ENCODE data around the gene FBLN2. TPM values are rescaled to one million over a fixed set of nuclear protein-coding genes. Genes with fewer than 3 reads are reported as not detected.

FBLN2 gene
- total RNA-seq, 1 experiment from 2014 or later: 0.11 TPM

- no peaks in the 10 kb centered on the region for H3K36me3 ChIP-seq (ENCODE audit: low read depth, low read length)
- TF ChIP-seq, protein P1, sequence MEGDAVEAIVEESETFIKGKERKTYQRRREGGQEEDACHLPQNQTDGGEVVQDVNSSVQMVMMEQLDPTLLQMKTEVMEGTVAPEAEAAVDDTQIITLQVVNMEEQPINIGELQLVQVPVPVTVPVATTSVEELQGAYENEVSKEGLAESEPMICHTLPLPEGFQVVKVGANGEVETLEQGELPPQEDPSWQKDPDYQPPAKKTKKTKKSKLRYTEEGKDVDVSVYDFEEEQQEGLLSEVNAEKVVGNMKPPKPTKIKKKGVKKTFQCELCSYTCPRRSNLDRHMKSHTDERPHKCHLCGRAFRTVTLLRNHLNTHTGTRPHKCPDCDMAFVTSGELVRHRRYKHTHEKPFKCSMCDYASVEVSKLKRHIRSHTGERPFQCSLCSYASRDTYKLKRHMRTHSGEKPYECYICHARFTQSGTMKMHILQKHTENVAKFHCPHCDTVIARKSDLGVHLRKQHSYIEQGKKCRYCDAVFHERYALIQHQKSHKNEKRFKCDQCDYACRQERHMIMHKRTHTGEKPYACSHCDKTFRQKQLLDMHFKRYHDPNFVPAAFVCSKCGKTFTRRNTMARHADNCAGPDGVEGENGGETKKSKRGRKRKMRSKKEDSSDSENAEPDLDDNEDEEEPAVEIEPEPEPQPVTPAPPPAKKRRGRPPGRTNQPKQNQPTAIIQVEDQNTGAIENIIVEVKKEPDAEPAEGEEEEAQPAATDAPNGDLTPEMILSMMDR (conservative IDR thresholded peaks at IDR 0.05; ENCODE audit: low read depth, low read length): no peak
- TF ChIP-seq EZH2phosphoT487 (IDR thresholded peaks at IDR 0.05; ENCODE audit: borderline replicate concordance, low read length) (no peak), EZH2 (IDR thresholded peaks at IDR 0.05; ENCODE audit: low read length, unreplicated experiment) (no peak)
- no peaks in the 10 kb centered on the region for H3K9me2 ChIP-seq (replicated peaks; ENCODE audit: low read length)
- H3K4me3 ChIP-seq (ENCODE audit: low read length): no peak overlapping the region
- no peaks in the 10 kb centered on the region for H3K4me1 ChIP-seq (ENCODE audit: insufficient read depth, low read length)
- no peak overlapping the region for H3K9ac ChIP-seq (ENCODE audit: low read length)
- ATAC-seq (no peak), DNase-seq (no peak)
- intact Hi-C loops (cut with micrococcal nuclease): no loop called here
- H3K27ac ChIP-seq (ENCODE audit: low read length): no peak overlapping the region
- no peaks in the 10 kb centered on the region for H3F3A ChIP-seq (ENCODE audit: low read length, unreplicated experiment)
- ChIA-PET CTCF (no interaction called here), POLR2A (ENCODE audit: unreplicated experiment) (no interaction called here)
- H3K27me3 ChIP-seq (ENCODE audit: low read length): no peaks in the 10 kb centered on the region
- H3K9me3 ChIP-seq (ENCODE audit: low read length): no peaks in the 10 kb centered on the region
- no peak overlapping the region for H2AFZ ChIP-seq (ENCODE audit: low read length)
- H3K79me2 ChIP-seq (ENCODE audit: low read length): no peaks in the 10 kb centered on the region
- no peaks in the 10 kb centered on the region for H4K20me1 ChIP-seq (ENCODE audit: low read length)
- BruUV-seq (replicated peaks): no TSS peak
- no peak overlapping the region for H3K4me2 ChIP-seq (ENCODE audit: low read length)
These were observed 60.2 kb downstream of the FBLN2 start for GRCh38 chr3:13608969-13609725.

GRCh38 chr3:13610006-13610570 is 61.2 kb downstream of the FBLN2 start:
- POLR2A ChIA-PET (ENCODE audit: unreplicated experiment): no interaction called here
- no peak overlapping the region for H3K4me2 ChIP-seq (ENCODE audit: low read length)
- H3K36me3 ChIP-seq (ENCODE audit: low read depth, low read length): no peaks in the 10 kb centered on the region
- TF ChIP-seq EZH2 (IDR thresholded peaks at IDR 0.05; ENCODE audit: low read length, unreplicated experiment): no peak
- TF ChIP-seq, protein P1 (conservative IDR thresholded peaks at IDR 0.05; ENCODE audit: low read depth, low read length): no peak
- TF ChIP-seq EZH2phosphoT487 (IDR thresholded peaks at IDR 0.05; ENCODE audit: borderline replicate concordance, low read length): no peak
- no peaks in the 10 kb centered on the region for H3K79me2 ChIP-seq (ENCODE audit: low read length)
- no peak overlapping the region for H3K27ac ChIP-seq (ENCODE audit: low read length)
- H3K27me3 ChIP-seq (ENCODE audit: low read length): no peaks in the 10 kb centered on the region
- CTCF ChIA-PET: no interaction called here
- intact Hi-C loops (cut with micrococcal nuclease): no loop called here
- no peaks in the 10 kb centered on the region for H3K4me1 ChIP-seq (ENCODE audit: insufficient read depth, low read length)
- DNase-seq: no peak
- no peak for ATAC-seq
- no peaks in the 10 kb centered on the region for H3K9me3 ChIP-seq (ENCODE audit: low read length)
- BruUV-seq (replicated peaks): no TSS peak
- H3F3A ChIP-seq (ENCODE audit: low read length, unreplicated experiment): no peaks in the 10 kb centered on the region
- H4K20me1 ChIP-seq (ENCODE audit: low read length): no peaks in the 10 kb centered on the region
- no peak overlapping the region for H3K9ac ChIP-seq (ENCODE audit: low read length)
- H3K4me3 ChIP-seq (ENCODE audit: low read length): no peak overlapping the region
- H3K9me2 ChIP-seq (replicated peaks; ENCODE audit: low read length): no peaks in the 10 kb centered on the region
- no peak overlapping the region for H2AFZ ChIP-seq (ENCODE audit: low read length)

- no peaks in the 10 kb centered on the region for H3K4me1 ChIP-seq (ENCODE audit: insufficient read depth, low read length)
- TF ChIP-seq, protein P1 (conservative IDR thresholded peaks at IDR 0.05; ENCODE audit: low read depth, low read length): no peak
- no peak for TF ChIP-seq EZH2phosphoT487 (IDR thresholded peaks at IDR 0.05; ENCODE audit: borderline replicate concordance, low read length)
- TF ChIP-seq EZH2 (IDR thresholded peaks at IDR 0.05; ENCODE audit: low read length, unreplicated experiment): no peak
- H4K20me1 ChIP-seq (ENCODE audit: low read length): no peaks in the 10 kb centered on the region
- H2AFZ ChIP-seq (ENCODE audit: low read length): no peak overlapping the region
- no TSS peak for BruUV-seq (replicated peaks)
- H3K9me2 ChIP-seq (replicated peaks; ENCODE audit: low read length): no peaks in the 10 kb centered on the region
- H3K9me3 ChIP-seq (ENCODE audit: low read length): no peaks in the 10 kb centered on the region
- ATAC-seq (no peak), DNase-seq (no peak)
- H3K4me2 ChIP-seq (ENCODE audit: low read length): no peak overlapping the region
- H3K9ac ChIP-seq (ENCODE audit: low read length): no peak overlapping the region
- ChIA-PET POLR2A (ENCODE audit: unreplicated experiment) (no interaction called here), CTCF (no interaction called here)
- intact Hi-C loops (cut with micrococcal nuclease): no loop called here
- H3K79me2 ChIP-seq (ENCODE audit: low read length): no peaks in the 10 kb centered on the region
- H3K36me3 ChIP-seq (ENCODE audit: low read depth, low read length): no peaks in the 10 kb centered on the region
- H3K27me3 ChIP-seq (ENCODE audit: low read length): no peaks in the 10 kb centered on the region
- no peaks in the 10 kb centered on the region for H3F3A ChIP-seq (ENCODE audit: low read length, unreplicated experiment)
- H3K4me3 ChIP-seq (ENCODE audit: low read length): no peak overlapping the region
- no peak overlapping the region for H3K27ac ChIP-seq (ENCODE audit: low read length)
These were observed 62.3 kb downstream of the FBLN2 start for GRCh38 chr3:13611221-13611620.

Data from PC-3 (cell line).